AG04450 (cell line): ENCODE results near the gene THOP1. TPM values are rescaled to one million over a fixed set of nuclear protein-coding genes. Genes with fewer than 3 reads are reported as not detected.

Experiments
- CTCF ChIA-PET: fragments of 300-600, 350-600 bp; formaldehyde crosslinking; extraction: SDS; loops from one replicate; lab custom pipeline; 2022; ENCODE audit warnings: antibody characterized with exemption, inconsistent platforms; lab: Charles Lee
- POLR2A ChIA-PET: fragments of 350-600 bp; formaldehyde crosslinking; extraction: SDS; loops from one replicate; lab custom pipeline; 2021; ENCODE audit warnings: antibody characterized with exemption, inconsistent platforms; lab: Yijun Ruan, JAX
- DNase-seq: peaks from one replicate; pipeline ENCODE4 v3.0.0-alpha.2; 2011; ENCODE audit warnings: low read depth, low spot score
- H3K27ac ChIP-seq: one replicate; pipeline ENCODE4 v1.5.1; 2012; ENCODE audit warnings: low read depth, low read length, control low read depth
- H3K27me3 ChIP-seq: one replicate; pipeline ENCODE4 v1.6.0; 2012; ENCODE audit warnings: low read length; ENCODE audit not compliant: control insufficient read depth, insufficient read depth
- H3K4me3 ChIP-seq: 2 replicates; pipeline ENCODE4 v1.5.1; 2011; ENCODE audit warnings: mild to moderate bottlenecking, low read depth, low read length, control low read depth
- H3K9me3 ChIP-seq: 2 replicates; pipeline ENCODE4 v1.5.1; 2012; ENCODE audit warnings: low read length; ENCODE audit not compliant: control insufficient read depth, insufficient read depth
- polyA plus RNA-seq: library from polyadenylated mRNA; depleted of rRNA; stranded (reverse); fragments of >200 nt; gene quantifications from 2 replicates; pipeline ENCODE4 v1.2.3, GENCODE V29; 2011; rRNA removed
- TF ChIP-seq, protein P1 (sequence below): IDR thresholded peaks from 2 replicates; pipeline ENCODE4 v1.5.1; 2011; ENCODE audit warnings: low read depth, low read length, control low read depth, inconsistent platforms

THOP1 gene
- polyA plus RNA-seq, 1 experiment, result 35.4 TPM

DNA sequence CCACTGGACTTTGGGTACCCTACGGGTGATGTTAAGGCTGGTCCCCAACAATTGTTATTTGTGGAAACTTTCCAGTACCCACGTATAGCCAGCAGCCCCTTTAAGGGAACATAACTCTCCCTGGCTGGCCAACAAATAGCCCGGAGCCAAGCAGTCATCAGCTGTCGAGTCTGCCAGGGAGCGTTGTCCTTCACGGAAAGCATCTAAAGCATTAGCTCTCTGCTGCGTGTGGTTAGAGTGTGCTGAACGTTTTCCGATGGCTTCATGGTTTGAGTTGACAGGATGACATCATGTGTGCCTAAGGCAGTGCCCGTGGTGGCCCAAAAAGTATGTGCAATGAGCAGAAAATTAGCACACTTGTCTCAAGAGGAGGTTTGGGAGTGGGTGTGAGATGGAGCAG lies 78.5 kb downstream of the THOP1 start:
- TF ChIP-seq, protein P1, sequence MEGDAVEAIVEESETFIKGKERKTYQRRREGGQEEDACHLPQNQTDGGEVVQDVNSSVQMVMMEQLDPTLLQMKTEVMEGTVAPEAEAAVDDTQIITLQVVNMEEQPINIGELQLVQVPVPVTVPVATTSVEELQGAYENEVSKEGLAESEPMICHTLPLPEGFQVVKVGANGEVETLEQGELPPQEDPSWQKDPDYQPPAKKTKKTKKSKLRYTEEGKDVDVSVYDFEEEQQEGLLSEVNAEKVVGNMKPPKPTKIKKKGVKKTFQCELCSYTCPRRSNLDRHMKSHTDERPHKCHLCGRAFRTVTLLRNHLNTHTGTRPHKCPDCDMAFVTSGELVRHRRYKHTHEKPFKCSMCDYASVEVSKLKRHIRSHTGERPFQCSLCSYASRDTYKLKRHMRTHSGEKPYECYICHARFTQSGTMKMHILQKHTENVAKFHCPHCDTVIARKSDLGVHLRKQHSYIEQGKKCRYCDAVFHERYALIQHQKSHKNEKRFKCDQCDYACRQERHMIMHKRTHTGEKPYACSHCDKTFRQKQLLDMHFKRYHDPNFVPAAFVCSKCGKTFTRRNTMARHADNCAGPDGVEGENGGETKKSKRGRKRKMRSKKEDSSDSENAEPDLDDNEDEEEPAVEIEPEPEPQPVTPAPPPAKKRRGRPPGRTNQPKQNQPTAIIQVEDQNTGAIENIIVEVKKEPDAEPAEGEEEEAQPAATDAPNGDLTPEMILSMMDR, result no peak
- H3K27ac ChIP-seq, result no peak overlapping the region
- DNase-seq, result no peak
- ChIA-PET CTCF (no interaction called here), POLR2A (no interaction called here)
- H3K4me3 ChIP-seq, result no peak overlapping the region
- peaks cover 3% of the 10 kb centered on the region for H3K27me3 ChIP-seq
- peaks cover 28% of the 10 kb centered on the region for H3K9me3 ChIP-seq

Other genes starting within 250 kb of the THOP1 start
- gene GNG7, start 82.8 kb upstream of the THOP1 start, polyA plus RNA-seq, result 0.56 and 0.57 TPM in 2 replicates
- 12.5 and 13.5 TPM in 2 replicates for gene DIRAS1, start 64.1 kb upstream of the THOP1 start, polyA plus RNA-seq
- 27.9 and 37.4 TPM in 2 replicates for gene SLC39A3, start 45.5 kb upstream of the THOP1 start, polyA plus RNA-seq
- 44.0 and 56.5 TPM in 2 replicates for gene SGTA, start 2.2 kb upstream of the THOP1 start, polyA plus RNA-seq
- gene ZNF554, start 34.4 kb downstream of the THOP1 start, polyA plus RNA-seq, result 1.8 and 2.0 TPM in 2 replicates
- gene ZNF555, start 56.0 kb downstream of the THOP1 start, polyA plus RNA-seq, result 6.2 and 7.1 TPM in 2 replicates
- not detected in 2 replicates for gene ZNF556, start 81.8 kb downstream of the THOP1 start, polyA plus RNA-seq
- 2.3 and 2.4 TPM in 2 replicates for gene ZNF57, start 115.4 kb downstream of the THOP1 start, polyA plus RNA-seq
- 3.6 TPM in 2 replicates for gene ZNF77, start 159.5 kb downstream of the THOP1 start, polyA plus RNA-seq
- gene TLE6, start 192.1 kb downstream of the THOP1 start, polyA plus RNA-seq, result 0.51 and 0.72 TPM in 2 replicates
- gene TLE2, start 243.8 kb downstream of the THOP1 start, polyA plus RNA-seq, result 0.47 and 0.82 TPM in 2 replicates